Cerebellar nuclear complex (tissue), 1 donor: ENCODE data around the gene CCR7.

Experiments
- DNase-seq, 2 experiments: peaks; one replicate each; lab custom pipeline; 2025; lab: John Stamatoyannopoulos, UW

The CCR7 gene, protein sequence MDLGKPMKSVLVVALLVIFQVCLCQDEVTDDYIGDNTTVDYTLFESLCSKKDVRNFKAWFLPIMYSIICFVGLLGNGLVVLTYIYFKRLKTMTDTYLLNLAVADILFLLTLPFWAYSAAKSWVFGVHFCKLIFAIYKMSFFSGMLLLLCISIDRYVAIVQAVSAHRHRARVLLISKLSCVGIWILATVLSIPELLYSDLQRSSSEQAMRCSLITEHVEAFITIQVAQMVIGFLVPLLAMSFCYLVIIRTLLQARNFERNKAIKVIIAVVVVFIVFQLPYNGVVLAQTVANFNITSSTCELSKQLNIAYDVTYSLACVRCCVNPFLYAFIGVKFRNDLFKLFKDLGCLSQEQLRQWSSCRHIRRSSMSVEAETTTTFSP

DNA sequence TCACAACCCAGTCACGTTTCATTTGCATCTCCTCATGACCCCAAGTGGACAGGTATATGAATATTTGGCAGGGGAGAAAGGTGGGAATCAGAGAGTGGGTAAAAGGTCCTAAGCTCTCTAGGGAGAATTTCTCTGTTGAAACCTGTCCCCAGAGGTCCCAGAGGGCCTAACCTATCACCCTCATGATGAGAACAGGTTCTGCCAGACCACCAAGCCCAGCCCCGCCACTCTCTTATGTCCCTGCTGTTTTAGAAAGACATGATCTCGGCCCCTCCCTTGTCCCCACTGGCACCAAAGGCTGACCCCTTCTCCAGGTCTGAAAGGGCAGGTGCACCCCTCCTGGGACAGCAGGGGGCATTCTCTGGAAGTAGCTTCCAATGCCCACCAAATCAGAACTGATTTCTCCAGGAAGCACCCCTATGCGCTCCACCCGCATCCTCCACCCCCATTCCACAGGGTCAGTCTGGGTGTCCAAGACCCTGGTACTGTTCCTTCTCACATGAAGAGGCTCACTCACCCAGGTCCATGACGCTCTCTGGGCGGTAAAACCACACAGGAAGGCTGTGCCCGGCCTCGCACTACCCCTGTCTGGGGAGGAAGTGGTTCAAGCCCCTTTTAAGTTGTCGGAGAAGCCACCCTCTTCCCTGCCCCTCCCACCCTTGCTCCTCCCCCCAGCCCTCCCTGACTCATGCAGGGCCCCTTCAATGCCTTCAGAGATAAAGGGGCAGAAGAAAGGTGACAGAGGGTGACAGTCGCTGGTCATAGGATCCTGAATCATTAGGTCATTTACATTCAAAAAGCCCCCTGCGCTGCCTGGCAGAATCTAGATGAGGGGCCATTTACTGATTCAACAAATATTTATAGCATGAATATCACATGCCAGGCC, at the start of gene CCR7:
Gene CCR7 (minus strand): TSS at position 590 of the 886 bp plus-strand sequence. CDS start 63 bp downstream, at position 527.
- no peak for DNase-seq

DNA sequence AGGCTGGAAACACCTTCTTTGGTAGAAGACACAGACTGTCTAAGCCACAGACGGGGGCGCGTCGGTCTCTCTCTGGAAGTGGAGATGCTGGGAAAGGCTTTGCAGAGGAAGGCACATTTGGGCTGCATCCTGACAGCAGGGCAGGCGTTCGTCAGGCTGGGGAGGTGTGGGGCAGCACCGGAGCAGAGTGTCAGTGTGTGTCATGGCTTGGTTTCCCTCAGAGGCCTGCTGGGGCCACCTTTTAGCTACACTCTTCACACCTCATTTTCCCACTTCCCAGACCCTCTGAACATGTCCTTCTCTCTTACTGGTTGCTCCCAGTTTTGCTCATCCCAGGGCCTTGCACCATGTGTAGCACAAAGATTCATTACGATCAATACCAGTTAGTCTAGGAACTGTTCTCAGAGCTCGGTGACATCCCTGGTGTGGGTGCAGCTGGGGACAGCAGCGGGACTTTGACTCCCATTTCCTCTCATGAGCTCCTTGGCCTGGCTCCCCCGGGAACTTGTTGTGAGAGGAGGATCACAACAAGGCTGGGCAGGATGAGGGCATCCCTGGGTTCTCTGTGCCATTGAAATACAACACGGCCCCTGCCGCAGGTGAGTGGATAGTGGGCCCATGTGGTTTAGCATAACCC, 49.3 kb upstream of the CCR7 start:
- no peak for DNase-seq

DNA sequence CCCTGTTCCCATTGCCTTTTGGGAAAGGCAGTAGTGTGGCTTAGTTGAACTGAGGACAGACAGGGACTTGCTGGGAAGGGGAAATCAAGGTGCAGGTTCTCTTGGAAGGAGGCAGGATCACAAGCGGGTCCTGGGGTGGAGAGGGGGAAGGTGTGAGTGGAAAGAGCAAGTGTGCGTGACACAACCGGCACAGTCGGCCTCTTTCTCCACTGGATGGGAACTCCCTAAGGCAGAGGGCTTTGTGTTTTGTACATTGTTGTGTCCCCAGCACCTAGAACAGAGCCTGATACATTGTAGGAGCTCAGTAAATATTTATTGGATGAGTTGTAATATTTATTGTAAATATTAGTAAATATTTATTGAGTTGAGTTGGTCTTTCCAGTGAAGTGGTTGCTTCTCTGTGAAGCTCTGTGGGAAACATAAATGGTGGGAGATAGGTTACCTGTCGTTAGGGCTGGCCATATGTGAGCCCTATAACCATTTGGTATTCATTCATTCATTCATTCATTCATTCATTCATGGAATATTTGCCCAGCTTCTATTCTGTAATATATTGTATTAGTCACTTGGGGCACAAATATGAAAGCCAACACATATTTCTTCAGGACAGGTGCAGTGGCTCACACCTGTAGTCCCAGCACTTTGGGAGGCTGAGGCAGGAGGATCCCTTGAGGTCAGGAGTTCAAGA, 48.3 kb upstream of the CCR7 start:
- DNase-seq: no peak

DNA sequence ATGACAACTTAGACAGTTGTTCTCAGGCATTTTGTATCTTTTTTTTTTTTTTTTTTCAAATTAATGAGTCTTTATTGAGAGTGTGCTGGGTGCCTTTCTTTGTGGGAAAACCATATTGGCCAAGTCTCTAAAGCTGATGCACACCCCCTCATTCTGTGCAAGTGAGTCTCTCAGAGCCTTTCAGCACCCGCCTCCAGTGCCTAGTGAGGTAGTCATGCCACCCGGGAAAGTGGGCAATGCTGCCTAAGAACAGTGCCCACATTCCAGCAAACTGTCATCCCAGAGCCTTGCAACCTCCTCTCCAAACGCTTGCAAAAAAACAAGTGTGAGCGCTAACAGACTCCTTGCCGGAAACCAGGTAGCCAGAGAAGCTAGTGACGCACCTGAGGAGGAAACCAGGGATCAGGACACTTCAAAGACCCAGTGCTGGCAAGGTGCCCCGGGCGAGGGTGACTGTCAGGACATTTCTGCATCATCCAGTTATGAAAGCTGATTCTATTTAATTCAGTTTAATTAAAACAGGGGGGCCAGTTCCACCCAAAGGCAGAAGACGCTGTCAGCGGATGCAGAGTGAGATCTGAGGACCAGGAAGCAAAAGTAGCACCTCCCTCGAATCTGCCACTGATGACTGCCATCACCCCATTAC, 47.5 kb upstream of the CCR7 start:
- DNase-seq: no peak

DNA sequence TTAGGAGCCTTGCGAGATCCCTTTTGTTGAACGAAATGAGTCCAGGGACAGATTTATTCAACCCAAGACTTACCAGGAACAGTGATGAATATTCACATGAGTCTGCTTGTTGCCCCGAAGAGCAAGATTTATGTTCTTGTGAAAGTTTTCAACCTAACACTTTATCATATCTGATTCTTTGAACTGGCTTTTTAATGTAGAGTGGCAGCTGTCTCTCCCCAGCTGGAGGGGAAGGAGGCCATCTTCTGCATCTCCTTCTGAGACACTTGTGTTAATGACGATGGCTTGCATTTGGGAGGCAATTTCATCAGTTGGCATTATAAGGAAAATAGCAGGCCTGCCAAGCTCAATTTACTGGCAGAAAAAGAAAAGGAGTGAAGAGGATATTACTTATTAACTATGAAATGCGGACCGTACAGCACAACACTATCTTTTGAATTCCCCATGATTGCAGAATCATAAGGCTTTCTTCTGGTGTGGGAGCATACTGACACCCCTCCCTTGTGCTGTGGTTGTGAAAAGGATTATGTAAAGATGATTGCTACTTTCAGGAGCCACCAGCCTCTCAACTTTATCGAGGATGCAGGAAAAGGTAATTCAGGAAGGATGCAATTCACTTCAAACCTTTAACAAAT, 46.7 kb upstream of the CCR7 start:
- DNase-seq: no peak

DNA sequence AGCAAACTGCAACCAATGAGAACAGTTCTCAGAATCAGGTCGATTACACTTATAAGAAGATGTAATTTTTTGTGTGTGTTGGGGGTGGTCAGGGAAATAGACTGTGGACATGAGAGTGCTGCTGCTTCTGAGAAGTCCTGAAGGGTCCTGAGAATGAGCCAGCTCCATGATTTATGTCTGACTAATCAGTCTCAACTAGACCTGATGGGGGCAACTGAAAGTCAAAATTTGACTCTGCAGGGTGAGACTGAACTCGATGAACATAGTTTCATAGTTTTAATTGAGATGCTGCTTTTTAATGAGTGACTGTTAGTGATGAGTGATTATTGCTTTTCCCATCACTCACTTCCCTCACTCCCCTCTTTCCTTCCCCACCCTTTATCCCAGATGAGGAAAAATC, 45.1 kb upstream of the CCR7 start:
- no peak for DNase-seq

DNA sequence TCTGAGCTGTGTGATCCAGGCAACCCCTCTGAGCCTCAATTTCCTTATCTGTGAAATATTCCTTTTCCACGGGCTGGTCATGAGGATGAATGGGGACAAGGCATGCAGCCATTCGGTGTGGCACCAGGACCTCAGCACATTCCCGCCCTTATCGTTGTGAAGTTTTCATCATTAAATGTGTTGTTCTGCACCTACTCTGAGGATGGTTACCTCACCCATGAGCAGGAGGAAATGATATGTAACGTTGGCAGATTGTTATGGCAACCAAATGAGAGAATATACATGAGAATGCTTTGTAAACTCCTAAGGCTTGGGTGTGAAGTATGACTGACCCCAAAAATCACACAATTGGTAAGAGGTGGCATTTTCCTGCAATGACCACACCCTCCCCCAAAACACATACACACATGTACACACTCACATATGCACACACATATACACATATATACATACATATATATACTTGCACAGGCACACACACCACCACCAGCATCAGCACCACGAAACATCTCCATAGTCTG, 42.8 kb upstream of the CCR7 start:
- DNase-seq: no peak

DNA sequence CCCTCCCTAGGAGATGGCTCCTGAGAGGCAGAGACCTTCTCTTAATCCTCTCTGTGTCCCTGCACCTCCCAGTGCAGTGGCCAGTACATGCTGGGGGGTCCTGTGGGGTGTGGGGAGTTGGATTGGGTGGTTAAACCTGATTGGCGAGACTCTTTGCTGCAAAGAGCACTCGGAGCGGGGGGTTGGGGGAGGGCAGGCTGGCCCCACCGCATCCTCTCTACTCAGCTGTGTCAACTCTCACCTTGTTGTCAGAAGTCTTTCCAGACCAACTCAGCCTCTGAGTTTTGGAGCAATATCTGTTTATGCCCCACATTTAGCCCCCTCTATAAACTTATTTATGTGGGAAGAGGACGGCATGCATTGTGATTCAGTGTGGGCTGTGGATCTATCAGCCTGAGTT, 42.4 kb upstream of the CCR7 start:
- no peak for DNase-seq

DNA sequence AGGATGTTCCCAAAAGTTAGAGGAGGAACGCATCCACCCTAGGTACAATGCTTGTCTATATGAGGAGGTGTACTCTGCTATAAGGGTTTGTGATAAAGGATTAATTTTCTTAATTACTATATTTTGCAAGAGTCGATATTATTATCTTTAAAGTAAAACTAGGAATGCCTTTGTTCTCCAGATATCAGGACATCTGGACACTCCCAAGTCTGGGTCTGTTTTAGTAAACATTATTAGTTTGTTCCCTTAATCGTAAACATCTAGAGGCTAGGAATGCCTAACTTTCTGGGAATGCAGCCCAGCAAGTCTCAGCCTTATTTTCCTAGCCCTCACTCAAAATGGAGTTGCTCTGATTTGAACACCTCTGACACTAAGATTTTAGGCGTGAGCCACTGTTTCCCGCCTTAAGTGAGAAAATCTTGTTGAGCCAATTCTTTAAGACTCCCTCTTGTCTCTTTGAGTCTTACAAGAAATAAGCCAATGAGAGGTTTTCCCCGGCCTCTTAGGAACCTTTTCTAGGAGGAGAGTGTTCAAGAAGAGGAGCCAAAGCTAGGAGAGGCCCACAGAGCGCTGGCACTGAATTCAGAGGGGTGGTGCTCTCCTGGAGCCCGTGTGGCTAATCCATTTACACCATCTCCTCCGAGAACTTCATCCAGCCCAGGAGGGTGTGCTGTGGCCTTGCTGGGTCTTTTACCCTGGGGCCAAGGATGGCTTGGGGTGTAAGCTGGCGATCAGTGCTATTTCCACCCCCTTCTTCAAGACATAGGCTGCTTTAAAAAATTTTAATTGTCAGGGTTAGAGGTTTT, 41.5 kb upstream of the CCR7 start:
- DNase-seq: no peak

DNA sequence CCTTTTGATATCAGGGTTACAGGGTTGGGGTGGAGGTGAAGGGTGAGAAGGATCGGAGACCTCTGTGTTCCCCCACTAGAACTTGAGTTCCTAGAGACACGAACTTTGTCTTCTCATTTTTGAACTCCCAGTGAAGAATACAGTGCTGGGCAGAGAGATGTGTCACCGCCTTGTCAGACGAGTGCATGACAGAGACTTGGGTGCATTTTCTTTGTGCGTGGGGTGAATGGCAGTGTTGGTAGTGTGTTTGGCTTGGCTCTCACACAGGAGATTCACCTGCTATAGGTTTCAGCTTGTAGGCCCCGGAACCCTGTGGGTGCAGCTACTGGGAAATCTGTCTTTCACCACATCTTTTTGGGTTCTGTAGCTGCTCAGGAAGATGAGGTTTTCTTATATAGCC, 40.0 kb upstream of the CCR7 start:
- no peak for DNase-seq

DNA sequence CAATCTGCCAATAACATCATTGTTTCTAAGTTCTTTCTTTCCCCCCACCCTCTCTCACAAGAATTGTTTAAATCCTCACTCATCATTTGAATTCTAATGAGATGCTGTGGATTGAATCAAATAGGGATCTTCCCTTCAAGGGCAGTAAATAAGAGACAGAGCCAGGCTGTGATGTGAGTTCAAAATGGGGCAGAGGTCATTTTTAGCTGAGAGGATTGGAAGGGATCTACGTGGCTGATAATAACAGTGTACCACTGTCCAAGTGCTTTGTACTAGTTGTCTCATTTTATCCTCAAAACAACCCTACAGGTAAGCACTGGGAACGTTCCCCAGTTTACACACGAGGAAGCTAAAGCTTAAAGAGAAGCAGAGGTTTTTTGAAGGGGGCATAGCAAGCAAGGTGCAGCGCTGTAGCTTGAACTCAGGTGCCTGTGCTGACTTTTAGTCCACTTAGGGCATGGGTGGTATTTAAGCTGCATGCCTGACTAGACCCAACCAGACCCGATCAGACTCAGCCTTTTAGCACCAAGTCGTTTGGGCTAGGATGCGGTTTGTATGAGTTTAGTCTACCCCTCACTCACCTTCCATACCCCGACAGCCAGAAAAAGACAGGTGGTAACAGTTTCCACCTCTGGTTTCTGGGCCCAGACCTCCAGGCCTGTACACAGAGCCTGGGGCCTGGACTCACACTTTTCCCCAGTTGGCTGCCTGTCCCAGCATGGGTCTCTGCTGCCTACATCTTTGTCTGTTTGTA, 39.2 kb upstream of the CCR7 start:
- DNase-seq: no peak

DNA sequence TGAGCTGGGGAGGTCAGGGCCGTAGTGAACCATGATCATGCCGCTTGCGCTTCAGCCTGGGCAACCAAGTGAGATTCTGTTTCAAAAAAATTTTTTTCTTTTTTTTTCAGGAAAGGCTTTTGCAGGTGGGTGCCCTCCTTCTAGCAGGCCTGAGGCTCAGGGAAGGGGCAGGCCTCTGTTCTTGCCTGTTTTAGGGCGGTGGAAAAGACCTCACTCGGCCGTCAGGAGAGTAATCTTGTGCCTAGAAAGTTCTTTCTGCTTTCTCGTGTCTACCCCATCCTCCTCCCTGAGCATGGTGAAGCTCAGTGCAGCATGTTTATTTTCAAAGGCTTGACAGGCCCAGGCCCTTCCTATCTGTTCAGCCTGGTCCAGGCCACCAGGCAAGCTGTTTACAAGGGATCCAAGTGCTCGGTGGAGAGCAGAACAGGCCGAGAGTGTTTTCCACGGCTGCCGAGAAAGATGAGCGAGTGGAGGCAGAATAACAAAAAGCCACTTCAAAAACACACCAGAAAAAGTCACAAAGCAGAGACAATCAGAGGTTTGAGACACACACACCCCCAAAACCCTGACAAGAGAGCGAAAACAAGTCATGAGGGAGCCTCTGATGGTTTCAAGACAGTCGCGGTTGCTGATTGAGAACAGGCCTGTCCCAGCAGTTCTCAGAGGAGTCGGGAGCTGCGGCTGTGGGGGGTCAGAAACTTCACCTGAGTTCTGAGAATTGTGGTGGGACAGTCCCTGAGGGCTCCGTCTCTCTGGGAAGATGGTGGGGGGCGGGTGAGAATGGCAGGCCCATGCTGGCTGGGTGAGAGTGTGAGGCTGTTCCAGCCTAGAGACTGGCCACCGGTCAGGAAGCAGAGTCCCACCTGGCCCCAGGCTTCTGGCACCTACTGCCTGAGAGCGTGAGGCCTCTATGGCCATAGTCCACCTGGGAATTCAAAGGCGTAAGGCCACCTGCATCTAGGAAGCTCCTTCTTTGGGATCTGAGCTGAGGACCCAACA, 37.5 kb upstream of the CCR7 start:
- no peak for DNase-seq

DNA sequence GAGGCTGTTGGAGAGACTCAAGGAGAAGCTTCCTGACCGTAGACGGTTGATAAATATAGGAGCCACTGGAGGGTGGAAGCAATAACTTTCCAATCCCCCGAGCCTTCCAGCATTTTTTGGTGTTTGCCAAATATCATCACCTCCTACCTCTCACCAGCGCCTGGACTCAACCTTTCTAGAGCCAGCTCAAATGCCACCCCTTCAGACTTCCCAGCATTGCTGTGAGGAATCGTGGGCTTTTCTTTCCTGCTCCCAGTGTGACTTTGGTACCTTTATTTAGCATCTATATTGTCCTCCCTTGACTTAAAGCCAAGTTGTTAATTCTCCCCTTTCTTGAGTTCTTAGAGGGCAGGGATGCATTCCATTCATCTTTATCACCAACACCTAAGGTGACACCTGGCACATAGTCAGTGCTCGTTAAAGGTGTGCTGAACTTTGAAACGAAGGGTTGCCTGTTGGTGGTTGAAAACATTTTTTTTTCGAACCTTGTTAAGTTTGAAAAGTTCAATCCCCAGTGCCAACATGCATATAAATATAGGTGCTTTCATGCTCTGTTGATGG, 35.3 kb upstream of the CCR7 start:
- DNase-seq: no peak

DNA sequence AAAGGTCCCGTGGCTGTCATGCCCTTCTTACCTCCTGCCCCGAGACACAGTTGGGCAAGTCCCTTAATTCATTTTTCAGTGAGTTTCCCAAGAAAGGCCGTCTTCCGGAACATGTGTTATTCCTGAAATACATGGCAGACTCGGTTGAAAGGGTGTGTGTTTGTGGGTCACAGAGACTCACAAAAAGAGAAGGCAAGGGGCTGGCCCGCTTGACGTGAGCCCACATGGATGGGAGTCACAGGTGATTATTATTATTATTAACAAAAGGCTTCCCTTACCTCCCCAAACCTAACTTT, 34.1 kb upstream of the CCR7 start:
- DNase-seq: no peak

DNA sequence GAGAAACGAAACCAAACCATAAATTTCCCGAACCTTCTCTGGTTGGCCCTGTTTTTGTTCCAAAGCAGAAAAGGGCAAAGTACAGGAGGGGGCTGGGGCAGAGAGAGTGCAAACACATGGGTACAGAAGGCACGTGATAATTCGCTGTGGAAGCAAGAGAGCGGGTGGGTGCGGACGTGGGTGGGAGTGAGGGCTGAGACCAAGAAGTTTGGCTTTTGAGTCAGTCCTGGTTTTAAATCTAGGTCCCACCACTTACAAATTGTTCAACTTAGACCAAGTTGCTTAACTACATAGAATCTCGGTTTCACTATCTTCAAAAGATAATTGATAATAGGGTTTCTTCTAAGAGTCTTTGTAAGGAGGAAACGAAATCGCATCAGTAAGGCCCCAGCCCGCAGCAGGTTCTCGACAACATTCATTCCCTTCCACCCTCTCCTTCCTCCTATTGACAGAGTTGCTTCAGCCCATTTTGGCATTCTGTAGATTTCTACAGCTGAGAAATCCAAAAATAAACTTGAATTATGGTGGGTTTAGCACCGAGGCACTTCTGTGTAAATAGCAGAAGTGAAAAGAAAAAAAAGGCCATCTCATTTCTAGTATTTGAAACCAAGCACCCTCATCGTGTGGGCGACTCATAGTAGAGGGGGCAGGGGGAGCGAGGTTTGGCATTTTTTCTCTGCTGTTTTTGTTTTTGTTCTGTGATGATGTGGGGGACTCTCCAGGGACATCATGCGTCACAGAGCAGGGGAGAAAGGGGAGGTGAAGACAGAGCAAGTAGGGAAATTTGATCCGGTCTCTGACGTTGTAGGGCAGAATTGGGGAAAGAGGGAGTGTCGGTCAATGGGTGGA, 33.6 kb upstream of the CCR7 start:
- no peak for DNase-seq

DNA sequence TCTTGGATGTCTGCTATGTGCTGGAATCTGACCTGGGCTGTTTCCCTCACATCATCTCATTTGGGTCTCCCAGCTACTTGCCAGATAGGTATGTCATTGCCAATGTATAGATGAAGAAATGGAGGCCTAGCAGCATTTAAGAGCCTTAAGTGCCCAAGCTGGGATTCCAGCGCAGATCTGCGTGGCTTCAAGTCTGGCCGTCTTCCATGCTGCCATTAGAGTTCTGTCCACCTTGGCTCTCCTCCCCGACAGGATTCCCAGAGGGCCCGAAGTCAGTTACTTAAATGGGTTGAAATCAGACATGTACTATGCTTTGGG, 33.0 kb upstream of the CCR7 start:
- no peak for DNase-seq
